ENCODE measurements around the gene ADAP1. TPM values are rescaled to one million over a fixed set of nuclear protein-coding genes. Genes with fewer than 3 reads are reported as not detected.

The ADAP1 gene
- total RNA-seq, 2 experiments from 2014 or later, result 6.8 to 7.2 TPM

DNA sequence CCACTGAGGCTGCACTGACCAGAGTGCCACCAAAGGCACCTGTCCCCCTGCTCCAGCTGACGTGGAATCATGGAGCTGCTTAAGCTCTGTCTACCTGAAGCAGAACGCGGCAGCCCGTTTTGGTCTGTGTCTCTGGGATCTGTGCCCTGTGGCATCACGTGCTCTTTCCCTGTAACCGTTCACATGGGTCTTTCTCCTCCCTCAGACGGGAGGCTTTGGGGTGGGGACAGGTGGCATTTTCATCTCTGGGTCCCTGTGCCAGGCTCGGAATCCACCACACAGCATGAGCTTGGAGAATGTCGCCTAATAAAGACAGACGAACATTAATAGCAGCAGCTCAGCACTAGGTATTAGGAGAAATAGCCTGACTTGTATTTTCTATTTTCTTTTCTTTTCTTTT lies 1.6 kb upstream of the ADAP1 start:
- Mint-ChIP-seq H3K36me3 (ENCODE audit: low read depth) (no peaks in the 10 kb centered on the region), H3K4me1 (ENCODE audit: low read depth) (no peaks in the 10 kb centered on the region), H3K9me3 (no peaks in the 10 kb centered on the region), H3K27ac (no peak overlapping the region), H3K4me3 (peak overlapping the region; percentile 85), H3K27me3 (peaks cover 11% of the 10 kb centered on the region)
- DNase-seq, result no peak
- CTCF ChIA-PET, result interaction anchor here (1.0 kb wide), 1 partner anchor 37 kb away, joined by 3 read pairs; no protein-coding TSS in a partner anchor
- no peaks in the 10 kb centered on the region for H3K9me3 ChIP-seq (ENCODE audit: control insufficient read depth in 1 of 2, insufficient read depth in 1 of 2, low read length in 2 of 2)
- H3K4me1 ChIP-seq (ENCODE audit: insufficient read depth, low read length), result peaks cover 21% of the 10 kb centered on the region
- no peak for ATAC-seq (ENCODE audit: poor library complexity)
- H3K36me3 ChIP-seq (ENCODE audit: insufficient read depth, low read length), result no peaks in the 10 kb centered on the region
- no peak for TF ChIP-seq CTCF (IDR thresholded peaks at IDR 0.05)
- intact Hi-C loops (cut with DNase I, micrococcal nuclease), result loop anchor here in 1 of 2 experiments (10.0 kb wide), 1 partner anchor 631 kb away; no protein-coding TSS in a partner anchor
- peaks cover 8 to 17% of the 10 kb centered on the region in 2 experiments for H3K27me3 ChIP-seq (ENCODE audit: control insufficient read depth in 1 of 2, insufficient read depth in 2 of 2, low read length in 2 of 2)
- POLR2A ChIA-PET, result interaction anchor here (0.8 kb wide), 1 partner anchor 19 kb away, joined by 3 read pairs; no protein-coding TSS in a partner anchor
- no peak overlapping the region for H3K27ac ChIP-seq (ENCODE audit: low read depth in 1 of 2, low read length in 2 of 2)
- no peak overlapping the region for H3K4me3 ChIP-seq (ENCODE audit: low read length)

- Mint-ChIP-seq H3K27me3 (peaks cover 4% of the 10 kb centered on the region), H3K27ac (no peak overlapping the region), H3K4me1 (ENCODE audit: low read depth) (no peaks in the 10 kb centered on the region), H3K4me3 (no peak overlapping the region), H3K9me3 (no peaks in the 10 kb centered on the region), H3K36me3 (ENCODE audit: low read depth) (no peaks in the 10 kb centered on the region)
- CTCF ChIA-PET, result interaction anchor here (1.1 to 1.5 kb wide), 2 partner anchors 9 to 45 kb away, joined by 3 to 8 read pairs; no protein-coding TSS in a partner anchor
- TF ChIP-seq CTCF (IDR thresholded peaks at IDR 0.05), result no peak
- H3K27ac ChIP-seq (ENCODE audit: low read depth in 1 of 2, low read length in 2 of 2), result no peak overlapping the region
- no peaks in the 10 kb centered on the region for H3K36me3 ChIP-seq (ENCODE audit: insufficient read depth, low read length)
- DNase-seq, result peak in 4 of 14 experiments; percentile 19 to 63 (median 41)
- ATAC-seq (ENCODE audit: poor library complexity), result peak; percentile 11
- H3K4me3 ChIP-seq (ENCODE audit: low read length), result peak overlapping the region; percentile 40
- peaks cover 21% of the 10 kb centered on the region for H3K4me1 ChIP-seq (ENCODE audit: insufficient read depth, low read length)
- no peaks in the 10 kb centered on the region for H3K9me3 ChIP-seq (ENCODE audit: control insufficient read depth in 1 of 2, insufficient read depth in 1 of 2, low read length in 2 of 2)
- POLR2A ChIA-PET, result interaction anchor here (2.6 kb wide), 1 partner anchor 31 kb away, joined by 10 read pairs; no protein-coding TSS in a partner anchor
- intact Hi-C loops (cut with DNase I, micrococcal nuclease), result loop anchor here in 1 of 2 experiments (1.0 to 10.0 kb wide), 3 partner anchors 44 to 629 kb away; no protein-coding TSS in a partner anchor
- peaks cover 8 to 17% of the 10 kb centered on the region in 2 experiments for H3K27me3 ChIP-seq (ENCODE audit: control insufficient read depth in 1 of 2, insufficient read depth in 2 of 2, low read length in 2 of 2)
Measured at GRCh38 chr7:953547-954327, 743 bp downstream of the ADAP1 start.

- intact Hi-C loops (cut with DNase I, micrococcal nuclease), result loop anchor here in 1 of 2 experiments (10.0 kb wide), 1 partner anchor 628 kb away; no protein-coding TSS in a partner anchor
- H3K4me3 Mint-ChIP-seq, result peak overlapping the region; percentile 20
- TF ChIP-seq CTCF (IDR thresholded peaks at IDR 0.05), result no peak
Measured at GRCh38 chr7:952548-953441, 1.7 kb downstream of the ADAP1 start.

More at GRCh38 chr7:952548-953441, 1.7 kb downstream of the ADAP1 start:
- ChIA-PET CTCF (no interaction called here), POLR2A (interaction anchor here (0.9 to 2.6 kb wide), 2 partner anchors 30 to 45 kb away, joined by 3 to 10 read pairs; no protein-coding TSS in a partner anchor)
- peaks cover 21% of the 10 kb centered on the region for H3K4me1 ChIP-seq (ENCODE audit: insufficient read depth, low read length)
- Mint-ChIP-seq H3K27ac (no peak overlapping the region), H3K9me3 (no peaks in the 10 kb centered on the region), H3K36me3 (ENCODE audit: low read depth) (no peaks in the 10 kb centered on the region), H3K27me3 (peaks cover 4% of the 10 kb centered on the region), H3K4me1 (ENCODE audit: low read depth) (no peaks in the 10 kb centered on the region)
- ATAC-seq (ENCODE audit: poor library complexity) (no peak), DNase-seq (no peak)
- H3K27me3 ChIP-seq (ENCODE audit: control insufficient read depth in 1 of 2, insufficient read depth in 2 of 2, low read length in 2 of 2), result peaks cover 8 to 17% of the 10 kb centered on the region in 2 experiments
- peak overlapping the region; percentile 40 for H3K4me3 ChIP-seq (ENCODE audit: low read length)
- H3K27ac ChIP-seq (ENCODE audit: low read depth in 1 of 2, low read length in 2 of 2), result no peak overlapping the region
- no peaks in the 10 kb centered on the region for H3K36me3 ChIP-seq (ENCODE audit: insufficient read depth, low read length)
- no peaks in the 10 kb centered on the region for H3K9me3 ChIP-seq (ENCODE audit: control insufficient read depth in 1 of 2, insufficient read depth in 1 of 2, low read length in 2 of 2)
